Heart left ventricle (tissue), 13 donors: ENCODE results near the gene PPIF.

ENCODE experiments used
- CTCF ChIP-seq, 12 donors: fragments of 200-600 bp; sonication (generic) in 4 of 12; IDR thresholded peaks; one replicate each; pipeline versions ENCODE4 v1.5.0 to v1.8.0; 2018 to 2022; ENCODE audit warnings: antibody characterized with exemption in 12 of 12, mild to moderate bottlenecking in 5 of 12
- POLR2A ChIP-seq, 2 donors: fragments of 450-650 bp; IDR thresholded peaks; one replicate each; pipeline ENCODE4 v1.6.1; 2017; ENCODE audit warnings: antibody characterized with exemption in 2 of 2, mild to moderate bottlenecking in 2 of 2, moderate library complexity in 2 of 2
- donor health status: ischemic (EF 13 %, LVEDD 7.1; RV severe dilation, severe dysfunction).
- donor health status: DM: no; HTN: yes; CAD: no.
- donor health status: DM: no; HTN: no; CAD: no.
- donor health status: ischemic (EF 25% LVEDD 6.9; RV normal size, moderate dysfunction).
- donor health status: ischemic (EF 25% LVEDD 5.7; RV mildly dilated, moderate dysfunction).
- donor health status: ischemic (EF 35%, LVEDD 5.7; RV mildly dilated, moderate dysfunction).
- donor health status: nonischemic (EF 11% LVEDD 7.7; RV severe dilation, severe dysfunction).
- donor health status: DM: yes; HTN: yes; CAD: no.
- donor health status: PGD.
- donor health status: ischemic (EF 29% LVEDD 5.4; RV normal size, mild dysfunction).
- donor health status: nonischemic (EF 23%, LVEDD 6.1; RV moderate dilation, normal function).

DNA sequence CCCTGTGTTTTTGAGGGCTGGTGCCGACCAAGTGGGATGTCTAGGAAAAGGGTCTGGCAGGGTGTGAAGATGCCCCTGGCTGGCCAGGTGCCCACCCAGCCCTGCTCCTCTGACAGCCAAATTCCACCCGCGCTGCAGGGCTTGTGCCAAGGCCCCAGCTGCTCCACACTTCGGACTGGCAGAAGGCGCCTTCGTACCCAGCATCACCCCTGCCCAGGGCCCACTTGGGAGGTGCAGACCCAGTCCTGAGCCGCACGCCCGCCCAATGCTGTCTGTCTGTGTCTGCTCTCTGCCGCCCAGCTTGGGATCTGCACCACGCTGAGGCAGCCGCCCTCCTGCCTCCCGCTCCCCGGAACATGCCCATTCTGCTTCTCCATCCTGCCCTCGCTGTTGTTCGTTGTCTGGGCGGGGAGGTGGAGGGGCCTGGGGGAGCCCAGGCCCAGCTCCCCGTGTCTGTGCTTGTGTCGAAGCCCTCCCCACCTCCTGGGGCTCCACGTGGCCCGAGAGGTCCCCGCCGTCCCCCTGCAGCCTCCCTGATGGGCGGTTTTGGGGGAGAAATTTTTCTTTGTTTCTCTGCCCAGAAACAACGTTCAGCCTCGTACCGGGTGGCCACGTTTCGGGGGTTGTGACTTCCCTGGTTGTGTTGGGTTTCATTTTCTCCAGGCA is 36.9 kb upstream of the PPIF start:
- TF ChIP-seq CTCF (IDR thresholded peaks at IDR 0.05) (no peak), POLR2A (IDR thresholded peaks at IDR 0.05) (no peak)
